Activated T-cell treated with anti-CD3 and anti-CD28 coated beads, Interleukin-2, amount 50 U/mL, for 4 hours (primary cell): ENCODE results near the gene SAMD8. TPM values are rescaled to one million over a fixed set of nuclear protein-coding genes. Genes with fewer than 3 reads are reported as not detected.

ENCODE experiments used
- ATAC-seq, 2 donors: fragments of 200-7000 bp; cut with Tn5 transposase; one replicate each; pipeline ENCODE4 v1.10.0; 2021
- DNase-seq: peaks from one replicate; pipeline ENCODE4 v3.0.0-alpha.2; 2020
- H3K27me3 Mint-ChIP-seq: one replicate; pipeline ENCODE4 v1.8.0; 2021; ENCODE audit warnings: low read depth, mixed read lengths
- H3K36me3 Mint-ChIP-seq: one replicate; pipeline ENCODE4 v1.8.0; 2022; ENCODE audit warnings: mixed read lengths; ENCODE audit not compliant: insufficient read depth
- H3K4me1 Mint-ChIP-seq: one replicate; pipeline ENCODE4 v1.8.0; 2021; ENCODE audit warnings: low read depth, mixed read lengths
- H3K4me3 Mint-ChIP-seq: one replicate; pipeline ENCODE4 v1.8.0; 2021; ENCODE audit warnings: mild to moderate bottlenecking, moderate library complexity, mixed read lengths
- H3K9me3 Mint-ChIP-seq: one replicate; pipeline ENCODE4 v1.8.0; 2021; ENCODE audit warnings: mixed read lengths
- total RNA-seq, 3 donors: library from RNA; stranded (reverse); gene quantifications; one replicate each; pipeline ENCODE4 v1.2.1, GENCODE V29; 2021

SAMD8 gene
- total RNA-seq: 10 to 100 TPM; 12.7 to 16.8 (median 13.7) TPM

- H3K9me3 Mint-ChIP-seq: no peaks in the 10 kb centered on the region
- no peaks in the 10 kb centered on the region for H3K27me3 Mint-ChIP-seq
- H3K4me1 Mint-ChIP-seq: peaks cover 53% of the 10 kb centered on the region
- ATAC-seq: peak; percentile 87 to 90
- H3K4me3 Mint-ChIP-seq: peak within 1 kb of the TSS; percentile 94
- peak; percentile 93 for DNase-seq
- no peaks in the 10 kb centered on the region for H3K36me3 Mint-ChIP-seq
Observed at GRCh38 chr10:75111365-75111906, at the start of gene SAMD8. TSS of gene SAMD8 (plus strand) at chr10:75111656. CDS start at chr10:75150529, 38,873 bp downstream.

- ATAC-seq: no peak
- no peaks in the 10 kb centered on the region for H3K9me3 Mint-ChIP-seq
- no peaks in the 10 kb centered on the region for H3K27me3 Mint-ChIP-seq
- no peak for DNase-seq
- no peak overlapping the region for H3K4me3 Mint-ChIP-seq
- no peaks in the 10 kb centered on the region for H3K4me1 Mint-ChIP-seq
- H3K36me3 Mint-ChIP-seq: no peaks in the 10 kb centered on the region
Observed at GRCh38 chr10:75061709-75062505, 49.5 kb upstream of the SAMD8 start.

GRCh38 chr10:75062506-75063299 lies 48.8 kb upstream of the SAMD8 start:
- Mint-ChIP-seq H3K4me3 (no peak overlapping the region), H3K27me3 (no peaks in the 10 kb centered on the region), H3K36me3 (no peaks in the 10 kb centered on the region), H3K9me3 (no peaks in the 10 kb centered on the region), H3K4me1 (no peaks in the 10 kb centered on the region)
- no peak for DNase-seq
- ATAC-seq: no peak

GRCh38 chr10:75063461-75064230 lies 47.8 kb upstream of the SAMD8 start:
- H3K4me1 Mint-ChIP-seq: no peaks in the 10 kb centered on the region
- no peaks in the 10 kb centered on the region for H3K27me3 Mint-ChIP-seq
- H3K36me3 Mint-ChIP-seq: no peaks in the 10 kb centered on the region
- no peak for DNase-seq
- ATAC-seq: no peak
- H3K9me3 Mint-ChIP-seq: no peaks in the 10 kb centered on the region
- no peak overlapping the region for H3K4me3 Mint-ChIP-seq

GRCh38 chr10:75065076-75065475 lies 46.4 kb upstream of the SAMD8 start:
- Mint-ChIP-seq H3K9me3 (no peaks in the 10 kb centered on the region), H3K4me1 (no peaks in the 10 kb centered on the region), H3K36me3 (no peaks in the 10 kb centered on the region), H3K4me3 (no peak overlapping the region), H3K27me3 (no peaks in the 10 kb centered on the region)
- ATAC-seq (no peak), DNase-seq (no peak)

GRCh38 chr10:75066271-75066670 lies 45.2 kb upstream of the SAMD8 start:
- Mint-ChIP-seq H3K4me3 (no peak overlapping the region), H3K4me1 (no peaks in the 10 kb centered on the region), H3K27me3 (no peaks in the 10 kb centered on the region), H3K36me3 (no peaks in the 10 kb centered on the region), H3K9me3 (no peaks in the 10 kb centered on the region)
- ATAC-seq: no peak
- DNase-seq: no peak

- ATAC-seq (no peak), DNase-seq (no peak)
- Mint-ChIP-seq H3K27me3 (no peaks in the 10 kb centered on the region), H3K4me3 (no peak overlapping the region), H3K9me3 (no peaks in the 10 kb centered on the region), H3K36me3 (no peaks in the 10 kb centered on the region), H3K4me1 (no peaks in the 10 kb centered on the region)
Observed at GRCh38 chr10:75067272-75067671, 44.2 kb upstream of the SAMD8 start.

GRCh38 chr10:75068523-75068922 lies 42.9 kb upstream of the SAMD8 start:
- ATAC-seq (no peak), DNase-seq (no peak)
- Mint-ChIP-seq H3K36me3 (no peaks in the 10 kb centered on the region), H3K9me3 (no peaks in the 10 kb centered on the region), H3K4me3 (no peak overlapping the region), H3K4me1 (no peaks in the 10 kb centered on the region), H3K27me3 (no peaks in the 10 kb centered on the region)

GRCh38 chr10:75070476-75070875 lies 41.0 kb upstream of the SAMD8 start:
- Mint-ChIP-seq H3K36me3 (no peaks in the 10 kb centered on the region), H3K4me3 (no peak overlapping the region), H3K4me1 (no peaks in the 10 kb centered on the region), H3K27me3 (no peaks in the 10 kb centered on the region), H3K9me3 (no peaks in the 10 kb centered on the region)
- ATAC-seq (no peak), DNase-seq (no peak)

GRCh38 chr10:75070961-75071428 lies 40.5 kb upstream of the SAMD8 start:
- ATAC-seq (no peak), DNase-seq (no peak)
- no peaks in the 10 kb centered on the region for H3K4me1 Mint-ChIP-seq
- no peaks in the 10 kb centered on the region for H3K27me3 Mint-ChIP-seq
- H3K4me3 Mint-ChIP-seq: no peak overlapping the region
- no peaks in the 10 kb centered on the region for H3K9me3 Mint-ChIP-seq
- H3K36me3 Mint-ChIP-seq: no peaks in the 10 kb centered on the region

GRCh38 chr10:75071756-75072155 lies 39.7 kb upstream of the SAMD8 start:
- no peak for ATAC-seq
- H3K9me3 Mint-ChIP-seq: no peaks in the 10 kb centered on the region
- no peaks in the 10 kb centered on the region for H3K27me3 Mint-ChIP-seq
- H3K4me3 Mint-ChIP-seq: no peak overlapping the region
- no peaks in the 10 kb centered on the region for H3K36me3 Mint-ChIP-seq
- no peak for DNase-seq
- H3K4me1 Mint-ChIP-seq: no peaks in the 10 kb centered on the region

- Mint-ChIP-seq H3K36me3 (no peaks in the 10 kb centered on the region), H3K4me3 (no peak overlapping the region), H3K4me1 (no peaks in the 10 kb centered on the region), H3K9me3 (no peaks in the 10 kb centered on the region), H3K27me3 (no peaks in the 10 kb centered on the region)
- ATAC-seq: no peak
- no peak for DNase-seq
Observed at GRCh38 chr10:75072727-75073126, 38.7 kb upstream of the SAMD8 start.

GRCh38 chr10:75073442-75073841 lies 38.0 kb upstream of the SAMD8 start:
- Mint-ChIP-seq H3K4me3 (no peak overlapping the region), H3K36me3 (no peaks in the 10 kb centered on the region), H3K27me3 (no peaks in the 10 kb centered on the region), H3K9me3 (no peaks in the 10 kb centered on the region), H3K4me1 (no peaks in the 10 kb centered on the region)
- no peak for DNase-seq
- ATAC-seq: no peak
